ENCODE measurements around the gene ALX4.

ALX4 gene

DNA sequence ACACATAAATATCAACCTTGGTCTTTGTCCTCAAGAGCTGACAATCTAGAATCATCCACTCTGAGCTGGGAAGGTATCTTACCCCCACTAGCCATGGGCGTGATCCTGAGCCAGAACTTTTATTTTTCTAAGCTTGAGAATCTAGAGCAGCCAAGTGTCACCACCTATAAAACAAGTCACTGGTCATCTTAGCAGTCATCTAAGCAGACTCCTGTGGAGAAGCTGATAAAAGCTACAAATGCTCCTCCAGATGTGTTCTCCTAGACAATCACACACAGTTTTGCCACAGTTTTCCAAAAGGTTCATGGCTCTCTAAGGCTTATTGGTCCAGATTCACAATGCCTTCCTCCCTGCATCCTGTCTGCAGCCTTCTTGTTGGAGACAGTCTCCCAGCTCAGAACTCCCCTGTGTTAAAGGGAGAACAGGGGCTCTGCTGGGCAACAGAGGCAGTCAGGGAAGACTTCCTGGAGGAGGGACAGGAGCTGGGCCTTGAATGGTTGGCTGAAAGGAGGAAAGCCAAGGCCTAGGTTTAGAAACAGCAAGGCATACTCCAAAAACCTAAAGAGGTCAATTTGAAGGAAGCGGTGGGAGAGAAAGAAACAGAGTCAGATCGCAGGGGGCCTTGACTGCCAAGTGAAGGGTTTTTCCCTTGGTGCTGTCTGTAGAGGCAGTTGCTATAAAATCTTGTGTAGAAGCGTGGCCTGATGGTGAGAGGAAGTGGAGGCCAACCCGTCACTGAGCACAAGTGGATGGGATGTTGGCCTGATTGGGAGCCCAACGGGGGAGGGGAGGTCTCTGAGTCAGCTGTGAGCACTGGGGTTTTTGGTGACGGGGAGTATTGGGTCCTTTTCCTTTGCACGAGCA lies 42.0 kb downstream of the ALX4 start:
- H3K27ac ChIP-seq: no peak overlapping the region
- no peak overlapping the region for H3K4me3 ChIP-seq (ENCODE audit: low read depth in 1 of 2, low read length in 1 of 2)
- no peaks in the 10 kb centered on the region for H3K4me1 ChIP-seq (ENCODE audit: control insufficient read depth in 1 of 2, insufficient read depth in 1 of 2, low read depth in 1 of 2, low read length in 1 of 2)
- H3K9me3 ChIP-seq: no peaks in the 10 kb centered on the region
- TF ChIP-seq, protein P1, sequence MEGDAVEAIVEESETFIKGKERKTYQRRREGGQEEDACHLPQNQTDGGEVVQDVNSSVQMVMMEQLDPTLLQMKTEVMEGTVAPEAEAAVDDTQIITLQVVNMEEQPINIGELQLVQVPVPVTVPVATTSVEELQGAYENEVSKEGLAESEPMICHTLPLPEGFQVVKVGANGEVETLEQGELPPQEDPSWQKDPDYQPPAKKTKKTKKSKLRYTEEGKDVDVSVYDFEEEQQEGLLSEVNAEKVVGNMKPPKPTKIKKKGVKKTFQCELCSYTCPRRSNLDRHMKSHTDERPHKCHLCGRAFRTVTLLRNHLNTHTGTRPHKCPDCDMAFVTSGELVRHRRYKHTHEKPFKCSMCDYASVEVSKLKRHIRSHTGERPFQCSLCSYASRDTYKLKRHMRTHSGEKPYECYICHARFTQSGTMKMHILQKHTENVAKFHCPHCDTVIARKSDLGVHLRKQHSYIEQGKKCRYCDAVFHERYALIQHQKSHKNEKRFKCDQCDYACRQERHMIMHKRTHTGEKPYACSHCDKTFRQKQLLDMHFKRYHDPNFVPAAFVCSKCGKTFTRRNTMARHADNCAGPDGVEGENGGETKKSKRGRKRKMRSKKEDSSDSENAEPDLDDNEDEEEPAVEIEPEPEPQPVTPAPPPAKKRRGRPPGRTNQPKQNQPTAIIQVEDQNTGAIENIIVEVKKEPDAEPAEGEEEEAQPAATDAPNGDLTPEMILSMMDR (IDR thresholded peaks at IDR 0.05): no peak
- H3K27me3 ChIP-seq: no peaks in the 10 kb centered on the region
- H3K36me3 ChIP-seq: no peaks in the 10 kb centered on the region

DNA sequence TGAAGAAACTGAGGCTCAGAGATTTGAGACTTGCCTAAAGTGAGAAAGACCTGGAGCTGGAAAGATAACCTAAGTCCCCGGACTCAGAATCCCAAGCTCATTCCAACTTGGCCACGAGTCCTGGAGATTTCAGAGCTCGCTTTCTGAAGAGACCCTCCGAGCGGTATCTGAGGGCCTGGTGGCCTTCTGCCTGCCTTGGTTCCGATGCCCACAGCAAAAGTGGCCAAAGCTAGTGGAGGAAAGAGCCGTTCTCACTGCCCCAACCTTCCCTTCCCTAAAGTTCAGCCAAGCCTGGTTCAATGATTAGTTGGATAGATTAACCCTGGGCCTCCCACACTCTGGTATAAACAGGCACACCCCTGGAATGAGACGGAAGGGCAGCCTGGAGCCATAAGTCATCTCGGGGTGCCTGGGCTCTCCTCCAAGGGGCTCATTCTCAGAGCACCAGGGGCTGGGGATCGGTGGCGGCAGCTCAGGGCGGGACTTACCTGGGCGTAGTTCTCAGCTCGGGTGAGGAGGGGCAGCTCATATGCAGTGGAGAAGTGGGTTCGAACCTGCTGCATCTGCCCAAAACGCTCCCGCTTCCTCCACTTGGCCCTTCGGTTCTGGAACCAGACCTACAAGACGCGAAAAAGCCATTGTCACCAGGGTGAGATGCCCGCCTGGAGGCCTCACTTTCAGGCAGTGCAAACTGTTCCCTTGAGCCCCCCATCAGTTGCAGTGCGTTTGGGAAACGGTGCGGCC lies 42.8 kb downstream of the ALX4 start:
- TF ChIP-seq, protein P1 (IDR thresholded peaks at IDR 0.05): no peak
- H3K4me1 ChIP-seq (ENCODE audit: control insufficient read depth in 1 of 2, insufficient read depth in 1 of 2, low read depth in 1 of 2, low read length in 1 of 2): no peaks in the 10 kb centered on the region
- no peaks in the 10 kb centered on the region for H3K27me3 ChIP-seq
- no peak overlapping the region for H3K4me3 ChIP-seq (ENCODE audit: low read depth in 1 of 2, low read length in 1 of 2)
- no peak overlapping the region for H3K27ac ChIP-seq
- no peaks in the 10 kb centered on the region for H3K9me3 ChIP-seq
- H3K36me3 ChIP-seq: no peaks in the 10 kb centered on the region

DNA sequence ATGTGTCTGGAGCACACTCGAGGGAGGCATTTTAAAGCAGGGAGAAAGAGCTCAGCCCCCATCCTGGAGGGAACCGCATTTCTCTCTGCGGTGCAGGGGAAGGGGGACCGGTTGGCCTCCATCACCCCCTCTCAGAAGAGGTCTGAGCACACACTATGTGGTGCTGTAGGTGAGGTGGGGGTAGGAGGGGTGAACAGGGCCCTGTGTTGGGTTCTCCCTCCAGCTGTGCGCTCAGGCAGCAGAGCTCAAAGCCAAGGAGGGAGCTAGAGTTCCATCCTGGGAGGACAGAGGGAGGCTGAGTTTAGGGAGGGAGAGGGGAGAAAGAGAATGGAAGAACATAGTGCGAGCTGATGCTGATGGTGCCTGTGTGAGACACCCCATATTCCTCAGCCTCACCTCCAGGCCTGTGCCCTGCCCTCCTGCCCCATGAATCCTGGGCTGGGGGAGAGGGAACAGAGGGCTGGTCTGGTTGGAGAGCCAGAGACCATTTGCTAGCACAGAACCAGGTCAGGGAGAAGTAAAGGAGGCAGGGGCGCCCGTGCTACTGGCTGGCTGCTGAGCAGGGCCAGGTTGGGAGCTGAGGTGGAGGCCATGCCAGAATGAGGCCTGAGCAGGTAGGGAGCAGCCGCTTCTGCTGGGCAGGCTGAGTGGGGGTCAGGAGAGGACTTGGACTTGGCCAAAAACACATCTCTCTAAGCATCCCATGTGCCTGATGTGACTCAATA lies 43.7 kb downstream of the ALX4 start:
- H3K27ac ChIP-seq: no peak overlapping the region
- no peak overlapping the region for H3K4me3 ChIP-seq (ENCODE audit: low read depth in 1 of 2, low read length in 1 of 2)
- no peaks in the 10 kb centered on the region for H3K27me3 ChIP-seq
- H3K36me3 ChIP-seq: no peaks in the 10 kb centered on the region
- TF ChIP-seq, protein P1 (IDR thresholded peaks at IDR 0.05): no peak
- no peaks in the 10 kb centered on the region for H3K4me1 ChIP-seq (ENCODE audit: control insufficient read depth in 1 of 2, insufficient read depth in 1 of 2, low read depth in 1 of 2, low read length in 1 of 2)
- no peaks in the 10 kb centered on the region for H3K9me3 ChIP-seq

DNA sequence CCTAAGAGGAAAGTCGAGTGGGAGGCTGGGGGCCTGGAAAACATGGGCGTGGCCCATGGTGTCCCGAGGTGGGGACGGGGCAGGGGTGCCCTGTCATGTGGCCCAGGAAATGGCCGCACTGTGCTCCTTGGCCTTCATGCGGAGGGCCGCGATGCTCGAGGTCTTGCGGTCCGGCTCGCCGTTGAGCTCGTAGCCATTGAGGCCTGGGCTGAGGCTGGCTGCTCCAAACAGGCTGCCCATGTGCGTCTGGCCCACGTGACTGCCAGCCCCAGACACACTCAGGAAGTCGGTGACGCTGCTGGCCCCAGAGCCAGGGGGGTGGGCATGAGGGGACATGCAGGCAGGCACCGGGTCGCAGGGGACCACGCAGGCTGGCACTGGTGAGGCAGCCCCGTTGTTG lies 45.2 kb downstream of the ALX4 start:
- H3K9me3 ChIP-seq: no peaks in the 10 kb centered on the region
- no peak overlapping the region for H3K27ac ChIP-seq
- no peaks in the 10 kb centered on the region for H3K36me3 ChIP-seq
- H3K27me3 ChIP-seq: peaks cover 5% of the 10 kb centered on the region
- TF ChIP-seq, protein P1 (IDR thresholded peaks at IDR 0.05): no peak
- no peak overlapping the region for H3K4me3 ChIP-seq (ENCODE audit: low read depth in 1 of 2, low read length in 1 of 2)
- H3K4me1 ChIP-seq (ENCODE audit: control insufficient read depth in 1 of 2, insufficient read depth in 1 of 2, low read depth in 1 of 2, low read length in 1 of 2): no peaks in the 10 kb centered on the region

DNA sequence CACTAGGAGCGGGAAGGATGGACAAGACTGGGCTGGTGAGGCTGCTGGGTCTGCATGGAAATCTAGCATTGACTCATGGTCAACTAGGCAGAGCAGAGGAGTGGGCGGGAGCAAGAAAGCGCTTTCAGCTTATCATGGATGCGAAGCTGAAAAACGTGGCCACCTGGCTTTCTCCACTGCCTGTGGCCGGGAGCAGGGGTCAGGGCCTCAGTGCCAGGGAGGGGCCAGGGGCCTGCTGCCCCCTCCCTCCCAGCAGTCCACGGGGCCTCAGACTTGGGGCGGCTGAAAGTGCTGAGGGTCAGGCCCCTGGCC lies 45.5 kb downstream of the ALX4 start:
- TF ChIP-seq, protein P1 (IDR thresholded peaks at IDR 0.05): no peak
- peaks cover 5% of the 10 kb centered on the region for H3K27me3 ChIP-seq
- no peaks in the 10 kb centered on the region for H3K36me3 ChIP-seq
- H3K9me3 ChIP-seq: no peaks in the 10 kb centered on the region
- H3K27ac ChIP-seq: no peak overlapping the region
- no peaks in the 10 kb centered on the region for H3K4me1 ChIP-seq (ENCODE audit: control insufficient read depth in 1 of 2, insufficient read depth in 1 of 2, low read depth in 1 of 2, low read length in 1 of 2)
- H3K4me3 ChIP-seq (ENCODE audit: low read depth in 1 of 2, low read length in 1 of 2): no peak overlapping the region
